Measurements from ENCODE around the gene KLHL40.

KLHL40 gene

GRCh38 chr3:42656680-42657610 is 28.4 kb upstream of the KLHL40 start:
- no peak for DNase-seq (ENCODE audit: low spot score)

GRCh38 chr3:42657675-42658074 is 27.7 kb upstream of the KLHL40 start:
- DNase-seq (ENCODE audit: low spot score) = no peak

- DNase-seq (ENCODE audit: low spot score) = no peak
Observed at GRCh38 chr3:42658091-42658770, 27.1 kb upstream of the KLHL40 start.

GRCh38 chr3:42658771-42659390 is 26.5 kb upstream of the KLHL40 start:
- no peak for DNase-seq (ENCODE audit: low spot score)

GRCh38 chr3:42659451-42660130 is 25.7 kb upstream of the KLHL40 start:
- DNase-seq (ENCODE audit: low spot score) = no peak

- no peak for DNase-seq (ENCODE audit: low spot score)
Observed at GRCh38 chr3:42660131-42660715, 25.1 kb upstream of the KLHL40 start.

- DNase-seq (ENCODE audit: low spot score) = no peak
Observed at GRCh38 chr3:42660898-42661297, 24.4 kb upstream of the KLHL40 start.

- DNase-seq (ENCODE audit: low spot score) = no peak
Observed at GRCh38 chr3:42661593-42662022, 23.7 kb upstream of the KLHL40 start.

- DNase-seq (ENCODE audit: low spot score) = no peak
Observed at GRCh38 chr3:42662037-42662812, 23.1 kb upstream of the KLHL40 start.

- no peak for DNase-seq (ENCODE audit: low spot score)
Observed at GRCh38 chr3:42662813-42663535, 22.4 kb upstream of the KLHL40 start.

- DNase-seq (ENCODE audit: low spot score) = no peak
Observed at GRCh38 chr3:42663581-42664437, 21.5 kb upstream of the KLHL40 start.

GRCh38 chr3:42664438-42664803 is 20.9 kb upstream of the KLHL40 start:
- no peak for DNase-seq (ENCODE audit: low spot score)

- no peak for DNase-seq (ENCODE audit: low spot score)
Observed at GRCh38 chr3:42665050-42665878, 20.1 kb upstream of the KLHL40 start.

- DNase-seq (ENCODE audit: low spot score) = no peak
Observed at GRCh38 chr3:42666022-42666421, 19.3 kb upstream of the KLHL40 start.

GRCh38 chr3:42666577-42666998 is 18.7 kb upstream of the KLHL40 start:
- DNase-seq (ENCODE audit: low spot score) = no peak

GRCh38 chr3:42667096-42667522 is 18.2 kb upstream of the KLHL40 start:
- DNase-seq (ENCODE audit: low spot score) = no peak

GRCh38 chr3:42667523-42668412 is 17.6 kb upstream of the KLHL40 start:
- no peak for DNase-seq (ENCODE audit: low spot score)

GRCh38 chr3:42668413-42668760 is 16.9 kb upstream of the KLHL40 start:
- no peak for DNase-seq (ENCODE audit: low spot score)

Measured in CD4-positive, alpha-beta T cell treated with Interleukin-15 for 4 hours (primary cell).